Natural killer cell (primary cell): ENCODE results near the gene MYO9A. TPM values are rescaled to one million over a fixed set of nuclear protein-coding genes. Genes with fewer than 3 reads are reported as not detected.

Source experiments
- ATAC-seq, 3 donors: fragments of 150-1000 bp in 2 of 3; fragments of 200-7000 bp in 1 of 3; cut with Tn5 transposase; 1 replicate in 1 of 3; 2 replicates in 2 of 3; pipeline ENCODE4 v1.10.0; 2021; ENCODE audit warnings: mild to moderate bottlenecking in 2 of 3, moderate library complexity in 2 of 3
- DNase-seq, 2 donors: peaks; one replicate each; pipeline versions ENCODE4 v3.0.0 to v3.0.0-alpha.2; 2013 to 2021; ENCODE audit warnings: mixed read lengths in 1 of 2
- H3K27ac ChIP-seq: one replicate; pipeline ENCODE4 v1.5.1; 2013; ENCODE audit warnings: mild to moderate bottlenecking, low read length
- H3K27me3 ChIP-seq: one replicate; pipeline ENCODE4 v1.6.1; 2013; ENCODE audit warnings: low read length; ENCODE audit not compliant: control insufficient read depth, insufficient read depth
- H3K36me3 ChIP-seq: one replicate; pipeline ENCODE4 v1.6.1; 2013; ENCODE audit warnings: low read length; ENCODE audit not compliant: control insufficient read depth, insufficient read depth
- H3K4me1 ChIP-seq: one replicate; pipeline ENCODE4 v1.6.1; 2013; ENCODE audit warnings: low read length; ENCODE audit not compliant: control insufficient read depth, insufficient read depth
- H3K4me3 ChIP-seq: one replicate; pipeline ENCODE4 v1.5.1; 2013; ENCODE audit warnings: low read length
- H3K9me3 ChIP-seq: one replicate; pipeline ENCODE4 v1.6.1; 2013; ENCODE audit warnings: low read length; ENCODE audit not compliant: control insufficient read depth, insufficient read depth
- H3K27ac Mint-ChIP-seq, 2 donors: one replicate each; pipeline ENCODE4 v1.8.0; 2022; ENCODE audit warnings: mild to moderate bottlenecking in 2 of 2, mixed read lengths in 2 of 2, moderate library complexity in 1 of 2
- H3K27me3 Mint-ChIP-seq, 2 donors: one replicate each; pipeline ENCODE4 v1.8.0; 2022; ENCODE audit warnings: low read depth in 2 of 2, mixed read lengths in 2 of 2
- H3K36me3 Mint-ChIP-seq: one replicate; pipeline ENCODE4 v1.8.0; 2022; ENCODE audit warnings: mixed read lengths
- H3K4me1 Mint-ChIP-seq, 2 donors: one replicate each; pipeline ENCODE4 v1.8.0; 2022; ENCODE audit warnings: mixed read lengths in 2 of 2
- H3K4me3 Mint-ChIP-seq: one replicate; pipeline ENCODE4 v1.8.0; 2022; ENCODE audit warnings: mild to moderate bottlenecking, moderate library complexity, mixed read lengths
- H3K9me3 Mint-ChIP-seq, 2 donors: one replicate each; pipeline ENCODE4 v1.8.0; 2022; ENCODE audit warnings: mixed read lengths in 2 of 2
- WGBS: methylation state at CpG from one replicate; pipeline ENCODE4 v1.1.7; 2013; ENCODE audit warnings: missing lambda C conversion rate; ENCODE audit not compliant: insufficient coverage; 5-methylcytosine and 5-hydroxymethylcytosine counted together
- intact Hi-C: fragments of 100-400 bp; cut with micrococcal nuclease; formaldehyde crosslinking; loops from one replicate; pipeline ENCODE4 v1.14.2; 2022
- total RNA-seq, 4 donors: library from RNA; stranded (reverse); fragments of 120-200 nt in 1 of 4; gene quantifications; one replicate each; pipeline versions ENCODE4 v1.2.3 to v1.2.4, GENCODE V29; 2013 to 2022
- TF ChIP-seq, protein P1 (sequence below): fragments of 200-600 bp; IDR thresholded peaks from one replicate; pipeline ENCODE4 v1.8.0; 2022; ENCODE audit warnings: antibody characterized with exemption

MYO9A gene
- total RNA-seq, 3 donors from 2014 or later (not counting 1 experiment from before 2014, with no cell fraction given) = 36.3 to 40.4 (median 37.3) TPM

GRCh38 chr15:71812966-71813722 is 304.8 kb downstream of the MYO9A start:
- Mint-ChIP-seq H3K27ac (no peak overlapping the region), H3K4me1 (no peaks in the 10 kb centered on the region)

GRCh38 chr15:71811752-71812735 is 305.9 kb downstream of the MYO9A start:
- no peak overlapping the region for H3K4me3 Mint-ChIP-seq
- no peak overlapping the region for H3K27ac ChIP-seq
- H3K9me3 Mint-ChIP-seq = no peaks in the 10 kb centered on the region
- H3K36me3 ChIP-seq = no peaks in the 10 kb centered on the region
- ATAC-seq = no peak
- intact Hi-C loops = no loop called here
- no peak for DNase-seq
- H3K27me3 Mint-ChIP-seq = peaks cover 0 to 2% of the 10 kb centered on the region in 2 donors
- no peaks in the 10 kb centered on the region for H3K4me1 ChIP-seq
- H3K36me3 Mint-ChIP-seq = no peaks in the 10 kb centered on the region
- no peaks in the 10 kb centered on the region for H3K4me1 Mint-ChIP-seq
- no peaks in the 10 kb centered on the region for H3K9me3 ChIP-seq
- WGBS = 93% methylated on average over 38 of the region's 38 CpGs
- H3K27me3 ChIP-seq = no peaks in the 10 kb centered on the region
- TF ChIP-seq, protein P1, sequence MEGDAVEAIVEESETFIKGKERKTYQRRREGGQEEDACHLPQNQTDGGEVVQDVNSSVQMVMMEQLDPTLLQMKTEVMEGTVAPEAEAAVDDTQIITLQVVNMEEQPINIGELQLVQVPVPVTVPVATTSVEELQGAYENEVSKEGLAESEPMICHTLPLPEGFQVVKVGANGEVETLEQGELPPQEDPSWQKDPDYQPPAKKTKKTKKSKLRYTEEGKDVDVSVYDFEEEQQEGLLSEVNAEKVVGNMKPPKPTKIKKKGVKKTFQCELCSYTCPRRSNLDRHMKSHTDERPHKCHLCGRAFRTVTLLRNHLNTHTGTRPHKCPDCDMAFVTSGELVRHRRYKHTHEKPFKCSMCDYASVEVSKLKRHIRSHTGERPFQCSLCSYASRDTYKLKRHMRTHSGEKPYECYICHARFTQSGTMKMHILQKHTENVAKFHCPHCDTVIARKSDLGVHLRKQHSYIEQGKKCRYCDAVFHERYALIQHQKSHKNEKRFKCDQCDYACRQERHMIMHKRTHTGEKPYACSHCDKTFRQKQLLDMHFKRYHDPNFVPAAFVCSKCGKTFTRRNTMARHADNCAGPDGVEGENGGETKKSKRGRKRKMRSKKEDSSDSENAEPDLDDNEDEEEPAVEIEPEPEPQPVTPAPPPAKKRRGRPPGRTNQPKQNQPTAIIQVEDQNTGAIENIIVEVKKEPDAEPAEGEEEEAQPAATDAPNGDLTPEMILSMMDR = no peak
- no peak overlapping the region for H3K27ac Mint-ChIP-seq
- no peak overlapping the region for H3K4me3 ChIP-seq

More at GRCh38 chr15:71812966-71813722, 304.8 kb downstream of the MYO9A start:
- no peaks in the 10 kb centered on the region for H3K36me3 Mint-ChIP-seq
- DNase-seq (no peak), ATAC-seq (no peak)
- Histone ChIP-seq H3K9me3 (no peaks in the 10 kb centered on the region), H3K4me3 (no peak overlapping the region), H3K27me3 (no peaks in the 10 kb centered on the region), H3K27ac (no peak overlapping the region), H3K4me1 (no peaks in the 10 kb centered on the region), H3K36me3 (no peaks in the 10 kb centered on the region)
- H3K27me3 Mint-ChIP-seq = peaks cover 0 to 2% of the 10 kb centered on the region in 2 donors
- 94% methylated on average over 16 of the region's 16 CpGs for WGBS
- TF ChIP-seq, protein P1 = no peak
- H3K9me3 Mint-ChIP-seq = no peaks in the 10 kb centered on the region
- intact Hi-C loops = no loop called here
- no peak overlapping the region for H3K4me3 Mint-ChIP-seq

GRCh38 chr15:71811036-71811736 is 306.8 kb downstream of the MYO9A start:
- H3K4me1 Mint-ChIP-seq = no peaks in the 10 kb centered on the region
- H3K27ac ChIP-seq = no peak overlapping the region
- H3K36me3 Mint-ChIP-seq = no peaks in the 10 kb centered on the region
- 92% methylated on average over 27 of the region's 27 CpGs for WGBS
- H3K4me3 Mint-ChIP-seq = no peak overlapping the region
- H3K36me3 ChIP-seq = no peaks in the 10 kb centered on the region
- DNase-seq = no peak
- H3K9me3 ChIP-seq = no peaks in the 10 kb centered on the region
- no peak for ATAC-seq
- H3K4me1 ChIP-seq = no peaks in the 10 kb centered on the region
- intact Hi-C loops = no loop called here
- no peak overlapping the region for H3K27ac Mint-ChIP-seq
- H3K9me3 Mint-ChIP-seq = no peaks in the 10 kb centered on the region
- H3K27me3 ChIP-seq = no peaks in the 10 kb centered on the region
- H3K4me3 ChIP-seq = no peak overlapping the region
- H3K27me3 Mint-ChIP-seq = peaks cover 0 to 2% of the 10 kb centered on the region in 2 donors
- TF ChIP-seq, protein P1 = no peak
